Measurements from ENCODE around the gene LRRC61.
"Not testable (repeated sequence)": the region's sequence is repeated elsewhere in the genome, so short reads cannot be mapped to it uniquely, and the experiment has no call there.

LRRC61 gene

GRCh38 chr7:150322833-150323681, at the start of gene LRRC61, which contains the start of gene ACTR3C:
Gene LRRC61 (plus strand): TSS chr7:150323355. CDS start chr7:150336862, 13,507 bp downstream.
Gene ACTR3C (minus strand): TSS chr7:150323545. CDS start chr7:150295296, 28,249 bp downstream.
- peak; percentile 81 for FAIRE-seq
- peak; percentile 57 for DNase-seq (ENCODE audit: insufficient read length, low spot score)

GRCh38 chr7:150276132-150276695, 46.9 kb upstream of the LRRC61 start:
- FAIRE-seq (peak; percentile 75), DNase-seq (ENCODE audit: insufficient read length, low spot score) (peak; percentile 8)

- not testable (repeated sequence) for FAIRE-seq; DNase-seq (ENCODE audit: insufficient read length, low spot score)
These were observed 44.8 kb upstream of the LRRC61 start for GRCh38 chr7:150278383-150278782.

GRCh38 chr7:150281681-150282403, 41.3 kb upstream of the LRRC61 start:
- FAIRE-seq; DNase-seq (ENCODE audit: insufficient read length, low spot score): not testable (repeated sequence)

GRCh38 chr7:150283111-150283510, 40.0 kb upstream of the LRRC61 start:
- not testable (repeated sequence) for FAIRE-seq; DNase-seq (ENCODE audit: insufficient read length, low spot score)

GRCh38 chr7:150283608-150284007, 39.5 kb upstream of the LRRC61 start:
- not testable (repeated sequence) for FAIRE-seq; DNase-seq (ENCODE audit: insufficient read length, low spot score)

- DNase-seq (ENCODE audit: insufficient read length, low spot score): not testable (repeated sequence)
- FAIRE-seq: peak; percentile 99
These were observed 37.1 kb upstream of the LRRC61 start for GRCh38 chr7:150285849-150286754.

- not testable (repeated sequence) for FAIRE-seq; DNase-seq (ENCODE audit: insufficient read length, low spot score)
These were observed 35.3 kb upstream of the LRRC61 start for GRCh38 chr7:150287815-150288214.

GRCh38 chr7:150288816-150289215, 34.3 kb upstream of the LRRC61 start:
- DNase-seq (ENCODE audit: insufficient read length, low spot score); FAIRE-seq: not testable (repeated sequence)

- DNase-seq (ENCODE audit: insufficient read length, low spot score); FAIRE-seq: not testable (repeated sequence)
These were observed 32.8 kb upstream of the LRRC61 start for GRCh38 chr7:150290317-150290716.

- not testable (repeated sequence) for DNase-seq (ENCODE audit: insufficient read length, low spot score); FAIRE-seq
These were observed 28.1 kb upstream of the LRRC61 start for GRCh38 chr7:150295027-150295426.

- not testable (repeated sequence) for FAIRE-seq; DNase-seq (ENCODE audit: insufficient read length, low spot score)
These were observed 27.5 kb upstream of the LRRC61 start for GRCh38 chr7:150295614-150296013.

- not testable (repeated sequence) for DNase-seq (ENCODE audit: insufficient read length, low spot score); FAIRE-seq
These were observed 26.4 kb upstream of the LRRC61 start for GRCh38 chr7:150296802-150297201.

GRCh38 chr7:150297978-150298377, 25.2 kb upstream of the LRRC61 start:
- FAIRE-seq; DNase-seq (ENCODE audit: insufficient read length, low spot score): not testable (repeated sequence)

GRCh38 chr7:150302908-150303310, 20.2 kb upstream of the LRRC61 start:
- DNase-seq (ENCODE audit: insufficient read length, low spot score); FAIRE-seq: not testable (repeated sequence)

- not testable (repeated sequence) for FAIRE-seq; DNase-seq (ENCODE audit: insufficient read length, low spot score)
These were observed 18.5 kb upstream of the LRRC61 start for GRCh38 chr7:150304499-150305258.

- FAIRE-seq; DNase-seq (ENCODE audit: insufficient read length, low spot score): not testable (repeated sequence)
These were observed 17.8 kb upstream of the LRRC61 start for GRCh38 chr7:150305259-150305902.

- FAIRE-seq; DNase-seq (ENCODE audit: insufficient read length, low spot score): not testable (repeated sequence)
These were observed 17.3 kb upstream of the LRRC61 start for GRCh38 chr7:150305903-150306284.
